ENCODE data around the gene SMG5. TPM values are rescaled to one million over a fixed set of nuclear protein-coding genes. Genes with fewer than 3 reads are reported as not detected.
A peak's percentile ranks its signal among the peaks of the same experiment; 100 is the strongest.

The SMG5 gene
- total RNA-seq, 1 donor, result 43.3 TPM

DNA sequence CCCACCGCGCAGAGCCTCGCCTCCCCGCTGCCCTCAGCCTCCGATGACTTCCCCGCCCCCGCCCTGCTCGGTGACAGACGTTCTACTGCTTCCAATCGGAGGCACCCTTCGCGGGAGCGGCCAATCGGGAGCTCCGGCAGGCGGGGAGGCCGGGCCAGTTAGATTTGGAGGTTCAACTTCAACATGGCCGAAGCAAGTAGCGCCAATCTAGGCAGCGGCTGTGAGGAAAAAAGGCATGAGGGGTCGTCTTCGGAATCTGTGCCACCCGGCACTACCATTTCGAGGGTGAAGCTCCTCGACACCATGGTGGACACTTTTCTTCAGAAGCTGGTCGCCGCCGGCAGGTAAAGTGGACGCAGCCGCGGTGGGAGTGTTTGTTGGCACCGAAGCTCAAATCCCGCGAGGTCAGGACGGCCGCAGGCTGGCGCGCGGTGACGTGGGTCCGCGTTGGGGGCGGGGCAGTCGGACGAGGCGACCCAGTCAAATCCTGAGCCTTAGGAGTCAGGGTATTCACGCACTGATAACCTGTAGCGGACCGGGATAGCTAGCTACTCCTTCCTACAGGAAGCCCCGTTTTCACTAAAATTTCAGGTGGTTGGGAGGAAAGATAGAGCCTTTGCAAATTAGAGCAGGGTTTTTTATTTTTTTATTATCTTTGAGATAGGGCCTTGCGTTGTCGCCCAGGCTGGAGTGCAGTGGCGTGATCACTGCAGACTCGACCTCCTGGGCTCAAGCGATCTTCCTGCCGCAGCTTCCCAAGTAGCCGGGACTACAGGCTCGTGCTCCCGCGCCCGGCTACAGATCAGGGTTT, 69.6 kb downstream of the SMG5 start, which contains the start of gene PMF1:
Gene PMF1, plus strand, starts transcription at position 175 of the 811 bp plus-strand sequence. Its CDS starts 9 bp downstream, at position 184.
- peak within 1 kb of the TSS; percentile 97 for H3K4me3 ChIP-seq (ENCODE audit: low read depth, low read length)
- DNase-seq (ENCODE audit: low read depth), result peak; percentile 94
- TF ChIP-seq, protein P1, sequence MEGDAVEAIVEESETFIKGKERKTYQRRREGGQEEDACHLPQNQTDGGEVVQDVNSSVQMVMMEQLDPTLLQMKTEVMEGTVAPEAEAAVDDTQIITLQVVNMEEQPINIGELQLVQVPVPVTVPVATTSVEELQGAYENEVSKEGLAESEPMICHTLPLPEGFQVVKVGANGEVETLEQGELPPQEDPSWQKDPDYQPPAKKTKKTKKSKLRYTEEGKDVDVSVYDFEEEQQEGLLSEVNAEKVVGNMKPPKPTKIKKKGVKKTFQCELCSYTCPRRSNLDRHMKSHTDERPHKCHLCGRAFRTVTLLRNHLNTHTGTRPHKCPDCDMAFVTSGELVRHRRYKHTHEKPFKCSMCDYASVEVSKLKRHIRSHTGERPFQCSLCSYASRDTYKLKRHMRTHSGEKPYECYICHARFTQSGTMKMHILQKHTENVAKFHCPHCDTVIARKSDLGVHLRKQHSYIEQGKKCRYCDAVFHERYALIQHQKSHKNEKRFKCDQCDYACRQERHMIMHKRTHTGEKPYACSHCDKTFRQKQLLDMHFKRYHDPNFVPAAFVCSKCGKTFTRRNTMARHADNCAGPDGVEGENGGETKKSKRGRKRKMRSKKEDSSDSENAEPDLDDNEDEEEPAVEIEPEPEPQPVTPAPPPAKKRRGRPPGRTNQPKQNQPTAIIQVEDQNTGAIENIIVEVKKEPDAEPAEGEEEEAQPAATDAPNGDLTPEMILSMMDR (IDR thresholded peaks at IDR 0.05; ENCODE audit: insufficient read depth, low read length), result no peak

DNA sequence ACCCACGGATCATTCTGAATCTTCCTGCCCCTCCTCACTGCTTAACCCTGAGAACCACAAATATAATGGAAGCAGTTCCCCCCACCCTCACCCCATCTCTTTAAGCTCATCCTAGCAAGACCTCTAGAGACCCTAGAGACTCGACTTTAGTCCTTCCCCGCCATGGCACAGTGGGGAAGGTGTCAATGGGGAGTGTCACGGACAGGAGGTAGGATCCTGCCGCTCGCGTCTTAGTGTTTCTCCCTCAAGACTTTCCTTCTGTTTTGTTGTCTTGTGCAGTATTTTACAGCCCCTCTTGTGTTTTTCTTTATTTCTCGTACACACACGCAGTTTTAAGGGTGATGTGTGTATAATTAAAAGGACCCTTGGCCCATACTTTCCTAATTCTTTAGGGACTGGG, 70.5 kb downstream of the SMG5 start:
- TF ChIP-seq, protein P1 (IDR thresholded peaks at IDR 0.05; ENCODE audit: insufficient read depth, low read length), result no peak
- no peak for DNase-seq (ENCODE audit: low read depth)
- no peak overlapping the region for H3K4me3 ChIP-seq (ENCODE audit: low read depth, low read length)

DNA sequence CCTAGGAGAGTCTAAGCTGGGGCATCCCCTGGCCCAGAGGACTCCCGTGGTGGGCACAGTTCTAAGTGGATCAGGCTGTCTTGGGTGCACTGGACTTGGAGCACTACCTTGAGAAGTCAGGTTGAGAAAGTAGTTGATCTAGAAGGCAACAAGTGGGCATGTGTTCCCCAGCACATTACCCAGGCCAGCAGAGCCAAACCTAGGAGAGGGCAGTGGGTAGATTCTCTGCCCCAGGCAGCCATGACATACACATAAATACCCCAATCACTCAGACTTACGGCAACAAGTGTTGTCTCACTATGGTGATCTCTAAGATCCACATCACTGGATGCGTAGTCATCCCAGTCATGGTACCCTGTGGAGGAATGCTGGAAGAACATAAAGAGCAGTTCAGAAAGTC, 71.4 kb downstream of the SMG5 start:
- no peak for DNase-seq (ENCODE audit: low read depth)
- TF ChIP-seq, protein P1 (IDR thresholded peaks at IDR 0.05; ENCODE audit: insufficient read depth, low read length), result no peak
- no peak overlapping the region for H3K4me3 ChIP-seq (ENCODE audit: low read depth, low read length)

DNA sequence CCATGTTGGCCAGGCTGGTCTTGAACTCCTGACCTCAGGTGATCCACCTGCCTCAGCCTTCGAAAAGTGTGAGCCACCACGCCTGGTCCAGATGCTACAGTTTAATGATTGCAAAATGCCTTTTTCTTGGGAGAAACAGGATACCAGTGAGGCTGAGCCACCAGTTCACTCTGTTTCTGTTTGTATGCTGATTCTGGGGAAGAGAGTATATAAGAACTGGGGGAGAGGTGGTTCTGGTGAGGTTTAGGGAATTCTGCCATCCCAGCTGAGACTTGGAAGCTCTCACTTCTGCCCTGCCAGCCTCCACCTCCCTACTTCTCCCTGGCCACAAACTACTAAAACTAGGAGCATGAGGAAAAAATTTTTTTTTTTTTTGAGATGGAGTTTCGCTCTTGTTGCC, 77.9 kb downstream of the SMG5 start:
- H3K4me3 ChIP-seq (ENCODE audit: low read depth, low read length), result no peak overlapping the region
- peak; percentile 34 for DNase-seq (ENCODE audit: low read depth)
- TF ChIP-seq, protein P1 (IDR thresholded peaks at IDR 0.05; ENCODE audit: insufficient read depth, low read length), result no peak

DNA sequence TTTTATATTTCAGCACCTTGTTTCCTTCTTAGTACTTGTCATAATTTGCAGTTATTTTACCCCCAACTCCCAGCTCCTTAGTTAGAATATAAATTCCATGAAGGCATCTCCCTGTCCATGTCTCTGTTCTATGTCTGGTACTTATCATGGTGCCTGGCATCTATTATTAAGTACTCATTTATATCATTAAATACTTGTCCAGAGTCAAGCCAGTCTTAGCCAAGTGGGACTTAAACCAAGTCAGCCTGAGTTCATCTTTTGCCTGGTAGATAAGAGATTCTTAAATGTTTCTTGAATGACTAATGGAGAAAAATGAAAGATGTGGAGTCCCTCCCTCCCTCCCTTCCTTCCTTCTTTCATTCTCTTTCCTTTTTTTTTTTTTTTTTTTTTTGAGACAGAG, 79.3 kb downstream of the SMG5 start:
- DNase-seq (ENCODE audit: low read depth), result peak; percentile 92
- TF ChIP-seq, protein P1 (IDR thresholded peaks at IDR 0.05; ENCODE audit: insufficient read depth, low read length), result no peak
- H3K4me3 ChIP-seq (ENCODE audit: low read depth, low read length), result no peak overlapping the region

DNA sequence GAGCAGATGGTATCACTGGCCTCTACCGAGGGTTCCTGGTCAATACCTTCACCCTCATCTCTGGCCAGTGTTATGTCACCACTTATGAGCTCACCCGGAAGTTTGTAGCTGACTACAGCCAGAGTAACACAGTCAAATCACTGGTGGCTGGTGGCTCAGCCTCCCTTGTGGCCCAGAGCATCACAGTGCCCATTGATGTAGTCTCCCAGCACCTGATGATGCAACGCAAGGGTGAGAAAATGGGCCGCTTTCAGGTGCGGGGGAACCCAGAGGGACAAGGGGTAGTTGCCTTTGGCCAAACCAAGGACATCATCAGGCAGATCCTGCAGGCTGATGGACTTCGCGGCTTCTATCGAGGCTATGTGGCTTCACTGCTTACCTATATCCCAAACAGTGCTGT, 82.6 kb downstream of the SMG5 start:
- no peak overlapping the region for H3K4me3 ChIP-seq (ENCODE audit: low read depth, low read length)
- TF ChIP-seq, protein P1 (IDR thresholded peaks at IDR 0.05; ENCODE audit: insufficient read depth, low read length), result no peak
- DNase-seq (ENCODE audit: low read depth), result no peak

Other genes with a start within 250 kb of the SMG5 start
- gene UBQLN4, start 229.0 kb downstream of the SMG5 start, total RNA-seq (ENCODE audit: low replicate concordance), result 8.5 and 22.0 TPM in 2 replicates
- gene LAMTOR2, start 228.0 kb downstream of the SMG5 start, total RNA-seq (ENCODE audit: low replicate concordance), result 40.4 and 74.7 TPM in 2 replicates
- not detected in 2 replicates for gene RAB25, start 221.7 kb downstream of the SMG5 start, total RNA-seq (ENCODE audit: low replicate concordance)
- 0.90 TPM in 2 replicates for gene MEX3A, start 200.4 kb downstream of the SMG5 start, total RNA-seq (ENCODE audit: low replicate concordance)
- 502 and 1,039 TPM in 2 replicates for gene LMNA, start 168.1 kb downstream of the SMG5 start, total RNA-seq (ENCODE audit: low replicate concordance)
- 1.4 and 3.2 TPM in 2 replicates for gene SEMA4A, start 129.2 kb downstream of the SMG5 start, total RNA-seq (ENCODE audit: low replicate concordance)
- gene SLC25A44, start 88.7 kb downstream of the SMG5 start, total RNA-seq (ENCODE audit: low replicate concordance), result 13.8 and 14.5 TPM in 2 replicates
- 42.6 and 44.6 TPM in 2 replicates for gene PMF1, start 69.8 kb downstream of the SMG5 start, total RNA-seq (ENCODE audit: low replicate concordance)
- 0.18 TPM in 1 of 2 replicates, not detected in the other for gene BGLAP, start 40.6 kb downstream of the SMG5 start, total RNA-seq (ENCODE audit: low replicate concordance)
- gene PAQR6, start 34.8 kb downstream of the SMG5 start, total RNA-seq (ENCODE audit: low replicate concordance), result 0.63 TPM in 1 of 2 replicates, not detected in the other
- gene TMEM79, start 1.5 kb upstream of the SMG5 start, total RNA-seq (ENCODE audit: low replicate concordance), result 1.4 and 2.1 TPM in 2 replicates
- 62.4 and 71.5 TPM in 2 replicates for gene GLMP, start 12.9 kb upstream of the SMG5 start, total RNA-seq (ENCODE audit: low replicate concordance)
- gene VHLL, start 16.5 kb upstream of the SMG5 start, total RNA-seq (ENCODE audit: low replicate concordance), result not detected in 2 replicates
- 96.6 and 284 TPM in 2 replicates for gene CCT3, start 55.5 kb upstream of the SMG5 start, total RNA-seq (ENCODE audit: low replicate concordance)
- not detected in 2 replicates for gene TSACC, start 55.7 kb upstream of the SMG5 start, total RNA-seq (ENCODE audit: low replicate concordance)
- not detected in 2 replicates for gene RHBG, start 86.4 kb upstream of the SMG5 start, total RNA-seq (ENCODE audit: low replicate concordance)
- 6.0 and 11.6 TPM in 2 replicates for gene MEF2D, start 217.9 kb upstream of the SMG5 start, total RNA-seq (ENCODE audit: low replicate concordance)

All from fibroblast of the aortic adventitia (primary cell).